HG03045 (cell line): ENCODE data around the gene GNRH2.
"Not testable (repeated sequence)": the region's sequence is repeated elsewhere in the genome, so short reads cannot be mapped to it uniquely, and the experiment has no call there.

Source experiments
- ATAC-seq: cut with Tn5 transposase; IDR thresholded peaks from one replicate; pipeline ENCODE4 v1.9.1; 2021; ENCODE audit warnings: mild to moderate bottlenecking, moderate library complexity; ENCODE audit not compliant: unreplicated experiment

Gene GNRH2

GRCh38 chr20:3041854-3042409 lies 1.5 kb upstream of the GNRH2 start:
- ATAC-seq: no peak

GRCh38 chr20:3042625-3043024 lies 797 bp upstream of the GNRH2 start:
- ATAC-seq: no peak

GRCh38 chr20:3044336-3044965 lies 1.0 kb downstream of the GNRH2 start:
- ATAC-seq: no peak

- peak; percentile 47 for ATAC-seq
These were observed 1.8 kb downstream of the GNRH2 start for GRCh38 chr20:3045042-3045815.

- ATAC-seq: peak; percentile 94
These were observed 2.6 kb downstream of the GNRH2 start, which contains the start of gene MRPS26 for GRCh38 chr20:3045816-3046676. Gene MRPS26, plus strand, starts transcription at chr20:3046052. Its CDS starts 17 bp downstream, at chr20:3046069.

GRCh38 chr20:3046677-3047462 lies 3.4 kb downstream of the GNRH2 start:
- ATAC-seq: peak; percentile 5

- no peak for ATAC-seq
These were observed 4.3 kb downstream of the GNRH2 start for GRCh38 chr20:3047486-3048419.

GRCh38 chr20:3051385-3052019 lies 8.1 kb downstream of the GNRH2 start:
- ATAC-seq: no peak

GRCh38 chr20:3059489-3059888 lies 16.1 kb downstream of the GNRH2 start:
- no peak for ATAC-seq

- ATAC-seq: not testable (repeated sequence)
These were observed 20.7 kb downstream of the GNRH2 start for GRCh38 chr20:3064119-3064518.

- no peak for ATAC-seq
These were observed 24.0 kb downstream of the GNRH2 start for GRCh38 chr20:3067139-3068014.

GRCh38 chr20:3068075-3068474 lies 24.7 kb downstream of the GNRH2 start:
- no peak for ATAC-seq

- ATAC-seq: no peak
These were observed 25.8 kb downstream of the GNRH2 start for GRCh38 chr20:3068986-3069900.

GRCh38 chr20:3070725-3071124 lies 27.3 kb downstream of the GNRH2 start:
- ATAC-seq: no peak

- ATAC-seq: no peak
These were observed 27.8 kb downstream of the GNRH2 start for GRCh38 chr20:3071266-3071609.

GRCh38 chr20:3071610-3072529 lies 28.4 kb downstream of the GNRH2 start, which contains the start of gene OXT:
Gene OXT, plus strand, starts transcription at chr20:3071620. Its CDS starts 36 bp downstream, at chr20:3071656.
- no peak for ATAC-seq
